SU-DHL-6 (cell line): ENCODE data around the gene PHLDB2.

Source experiments
- H2AFZ ChIP-seq: fragments of 200-600 bp; sonication (generic); 2 replicates; pipeline ENCODE4 v1.6.1; 2014; ENCODE audit warnings: low read depth, mild to moderate bottlenecking, moderate library complexity, mixed read lengths, antibody characterized with exemption, low read length; ENCODE audit not compliant: severe bottlenecking
- H3F3A ChIP-seq: fragments of 200-600 bp; shearing (Covaris generic); 2 replicates; pipeline ENCODE4 v1.6.0; 2016; ENCODE audit warnings: antibody characterized with exemption, mild to moderate bottlenecking; ENCODE audit not compliant: insufficient read depth
- H3K27ac ChIP-seq: fragments of 200-600 bp; sonication (generic); 2 replicates; pipeline ENCODE4 v1.5.1; 2016; ENCODE audit warnings: low read depth, mild to moderate bottlenecking, low read length, moderate library complexity, mixed read lengths
- H3K27me3 ChIP-seq: fragments of 200-600 bp; sonication (generic), shearing (Covaris generic); 2 replicates; pipeline ENCODE4 v1.6.0; 2014; ENCODE audit warnings: mild to moderate bottlenecking, low read length
- H3K36me3 ChIP-seq: fragments of 200-600 bp; sonication (generic); 2 replicates; pipeline ENCODE4 v1.6.1; 2014; ENCODE audit warnings: mild to moderate bottlenecking, low read length, mixed read lengths
- H3K4me2 ChIP-seq: fragments of 300-600, 200-600 bp; shearing (Covaris generic), sonication (generic); 2 replicates; pipeline ENCODE4 v1.6.0; 2014; ENCODE audit warnings: low read length, low read depth, mild to moderate bottlenecking; ENCODE audit not compliant: poor library complexity, severe bottlenecking
- H3K4me3 ChIP-seq: fragments of 200-600 bp; sonication (generic); 2 replicates; pipeline ENCODE4 v1.5.1; 2014; ENCODE audit warnings: antibody characterized with exemption, low read length, mild to moderate bottlenecking, mixed read lengths; ENCODE audit not compliant: insufficient read depth, poor library complexity, severe bottlenecking
- H3K79me2 ChIP-seq: fragments of 200-600 bp; sonication (generic); 2 replicates; pipeline ENCODE4 v1.6.1; 2014; ENCODE audit warnings: mild to moderate bottlenecking, low read length, moderate library complexity; ENCODE audit not compliant: insufficient read depth
- H3K9ac ChIP-seq: fragments of 200-600 bp; sonication (generic); 2 replicates; pipeline ENCODE4 v1.7.0; 2014; ENCODE audit warnings: mild to moderate bottlenecking, low read length
- H3K9me2 ChIP-seq: fragments of 200-600 bp; sonication (generic); replicated peaks from 2 replicates; pipeline ENCODE4 v1.6.1; 2014; ENCODE audit warnings: low read length; ENCODE audit not compliant: insufficient read depth
- H3K9me3 ChIP-seq: fragments of 200-600 bp; sonication (generic); 2 replicates; pipeline ENCODE4 v1.6.1; 2014; ENCODE audit warnings: low read length, mixed read lengths; ENCODE audit not compliant: insufficient read depth
- H4K20me1 ChIP-seq: fragments of 200-600 bp; sonication (generic); 2 replicates; pipeline ENCODE4 v1.6.1; 2014; ENCODE audit warnings: low read depth, mild to moderate bottlenecking, antibody characterized with exemption, low read length, moderate library complexity, mixed read lengths
- EZH2phosphoT487 ChIP-seq: fragments of 200-600 bp; sonication (generic), shearing (Covaris generic); conservative IDR thresholded peaks from 2 replicates; pipeline ENCODE4 v1.6.1; 2018; ENCODE audit warnings: mild to moderate bottlenecking, antibody characterized with exemption, low read length, moderate library complexity, mixed read lengths
- TF ChIP-seq, protein P1 (sequence below): fragments of 200-600 bp; sonication (generic); IDR thresholded peaks from one replicate; pipeline ENCODE4 v1.5.1; 2017; ENCODE audit warnings: antibody characterized with exemption, mild to moderate bottlenecking, low read length, moderate library complexity; ENCODE audit not compliant: insufficient read depth, poor library complexity, severe bottlenecking

Gene PHLDB2

GRCh38 chr3:112017091-112017490 lies 158.0 kb downstream of the PHLDB2 start:
- no peak overlapping the region for H3K27ac ChIP-seq
- H4K20me1 ChIP-seq: no peaks in the 10 kb centered on the region
- H3K79me2 ChIP-seq: no peaks in the 10 kb centered on the region
- no peaks in the 10 kb centered on the region for H3K27me3 ChIP-seq
- H2AFZ ChIP-seq: no peak overlapping the region
- no peak for TF ChIP-seq EZH2phosphoT487
- TF ChIP-seq, protein P1, sequence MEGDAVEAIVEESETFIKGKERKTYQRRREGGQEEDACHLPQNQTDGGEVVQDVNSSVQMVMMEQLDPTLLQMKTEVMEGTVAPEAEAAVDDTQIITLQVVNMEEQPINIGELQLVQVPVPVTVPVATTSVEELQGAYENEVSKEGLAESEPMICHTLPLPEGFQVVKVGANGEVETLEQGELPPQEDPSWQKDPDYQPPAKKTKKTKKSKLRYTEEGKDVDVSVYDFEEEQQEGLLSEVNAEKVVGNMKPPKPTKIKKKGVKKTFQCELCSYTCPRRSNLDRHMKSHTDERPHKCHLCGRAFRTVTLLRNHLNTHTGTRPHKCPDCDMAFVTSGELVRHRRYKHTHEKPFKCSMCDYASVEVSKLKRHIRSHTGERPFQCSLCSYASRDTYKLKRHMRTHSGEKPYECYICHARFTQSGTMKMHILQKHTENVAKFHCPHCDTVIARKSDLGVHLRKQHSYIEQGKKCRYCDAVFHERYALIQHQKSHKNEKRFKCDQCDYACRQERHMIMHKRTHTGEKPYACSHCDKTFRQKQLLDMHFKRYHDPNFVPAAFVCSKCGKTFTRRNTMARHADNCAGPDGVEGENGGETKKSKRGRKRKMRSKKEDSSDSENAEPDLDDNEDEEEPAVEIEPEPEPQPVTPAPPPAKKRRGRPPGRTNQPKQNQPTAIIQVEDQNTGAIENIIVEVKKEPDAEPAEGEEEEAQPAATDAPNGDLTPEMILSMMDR: no peak
- no peak overlapping the region for H3K4me3 ChIP-seq
- no peaks in the 10 kb centered on the region for H3K9me2 ChIP-seq
- H3F3A ChIP-seq: no peaks in the 10 kb centered on the region
- H3K9me3 ChIP-seq: no peaks in the 10 kb centered on the region
- no peak overlapping the region for H3K4me2 ChIP-seq
- H3K9ac ChIP-seq: no peak overlapping the region
- no peaks in the 10 kb centered on the region for H3K36me3 ChIP-seq

DNA sequence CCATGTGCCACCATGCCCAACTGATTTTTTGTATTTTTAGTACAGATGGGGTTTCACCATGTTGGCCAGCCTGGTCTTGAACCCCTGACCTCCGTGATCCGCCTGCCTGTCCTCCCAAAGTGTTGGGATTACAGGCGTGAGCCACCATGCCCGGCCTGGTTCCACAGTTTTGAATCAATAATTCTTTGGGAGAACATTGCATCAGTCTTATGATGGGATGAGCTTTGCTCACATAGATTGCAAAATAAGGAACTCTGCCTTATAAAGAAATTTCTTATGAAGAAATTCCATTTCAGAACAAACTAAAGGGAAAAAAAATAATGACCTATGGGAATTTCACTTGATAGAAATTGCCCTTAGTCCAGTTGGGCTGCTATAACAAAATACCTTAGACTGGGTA lies 159.6 kb downstream of the PHLDB2 start:
- H2AFZ ChIP-seq: no peak overlapping the region
- no peak overlapping the region for H3K4me2 ChIP-seq
- TF ChIP-seq EZH2phosphoT487: no peak
- TF ChIP-seq, protein P1: no peak
- H3K27ac ChIP-seq: no peak overlapping the region
- H3K4me3 ChIP-seq: no peak overlapping the region
- H3K36me3 ChIP-seq: no peaks in the 10 kb centered on the region
- no peaks in the 10 kb centered on the region for H3K27me3 ChIP-seq
- no peak overlapping the region for H3K9ac ChIP-seq
- no peaks in the 10 kb centered on the region for H3F3A ChIP-seq
- no peaks in the 10 kb centered on the region for H4K20me1 ChIP-seq
- no peaks in the 10 kb centered on the region for H3K79me2 ChIP-seq
- no peaks in the 10 kb centered on the region for H3K9me2 ChIP-seq
- H3K9me3 ChIP-seq: no peaks in the 10 kb centered on the region

DNA sequence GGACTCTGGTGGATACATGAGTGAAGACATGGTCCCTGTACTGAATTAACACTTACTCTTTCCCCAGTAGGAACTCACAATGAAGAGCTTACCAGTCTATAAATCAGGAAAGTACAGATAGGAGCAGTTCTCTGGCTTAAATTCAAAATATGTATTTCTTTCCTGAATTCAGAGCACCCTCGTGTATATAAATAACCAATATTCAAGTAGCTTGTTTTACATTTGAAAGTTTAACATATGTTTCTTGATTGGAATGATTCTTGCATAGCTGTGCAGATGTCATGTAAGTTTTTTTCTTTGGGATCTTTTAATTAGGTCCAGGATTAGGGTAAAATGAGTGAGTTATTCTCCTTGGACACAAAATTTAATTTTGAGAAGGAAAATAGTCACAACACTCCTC lies 160.7 kb downstream of the PHLDB2 start:
- Histone ChIP-seq H3K79me2 (no peaks in the 10 kb centered on the region), H3K9me3 (no peaks in the 10 kb centered on the region), H3K4me3 (no peak overlapping the region), H2AFZ (no peak overlapping the region), H3K27ac (no peak overlapping the region), H3K9me2 (no peaks in the 10 kb centered on the region), H3K36me3 (no peaks in the 10 kb centered on the region), H3K27me3 (no peaks in the 10 kb centered on the region), H3K9ac (no peak overlapping the region), H4K20me1 (no peaks in the 10 kb centered on the region), H3F3A (no peaks in the 10 kb centered on the region), H3K4me2 (no peak overlapping the region)
- TF ChIP-seq, protein P1: no peak
- TF ChIP-seq EZH2phosphoT487: no peak
